Measurements from ENCODE around the gene MED12.

The MED12 gene

DNA sequence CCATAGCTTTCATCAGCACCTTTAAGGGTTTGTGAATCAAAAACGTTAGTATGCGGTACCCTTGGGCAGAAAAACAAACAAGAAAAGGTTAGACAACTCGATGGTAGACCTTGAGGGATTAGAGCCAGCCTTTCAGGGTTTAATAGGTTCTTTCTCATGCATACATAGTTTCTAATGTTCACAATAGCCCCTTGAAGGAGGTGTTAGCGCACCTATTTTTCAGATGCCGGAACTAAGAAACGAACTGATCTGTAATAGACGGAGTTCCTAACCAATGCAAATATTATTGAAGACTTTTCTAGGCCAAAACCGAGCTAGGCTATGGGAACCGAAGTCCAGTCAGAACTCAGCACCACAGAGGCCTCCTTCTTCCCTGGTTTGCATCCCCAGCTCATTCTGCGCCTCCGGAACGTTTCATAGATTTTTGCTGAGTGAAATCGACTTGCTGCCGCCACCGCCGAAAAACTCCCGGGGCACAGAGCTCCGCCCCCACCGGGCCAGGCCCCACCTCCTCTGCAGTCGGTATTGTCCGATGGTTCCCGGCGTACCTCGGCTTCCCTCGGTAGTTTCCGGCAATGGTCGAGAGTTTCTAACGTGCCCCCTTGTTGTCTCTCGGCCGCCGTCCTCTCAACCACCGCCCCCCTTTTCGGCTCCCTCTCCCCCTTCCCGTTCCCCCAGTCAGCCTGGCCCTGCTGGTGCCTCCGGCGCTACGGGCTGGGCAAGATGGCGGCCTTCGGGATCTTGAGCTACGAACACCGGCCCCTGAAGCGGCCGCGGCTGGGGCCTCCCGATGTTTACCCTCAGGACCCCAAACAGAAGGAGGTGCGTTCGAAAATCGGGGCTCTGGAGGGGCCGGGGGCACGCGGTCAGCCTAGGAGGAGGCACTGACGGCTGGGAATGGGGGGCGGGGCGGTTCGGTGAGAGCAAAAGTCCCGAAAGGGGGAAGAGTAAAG is at the start of gene MED12:
TSS of gene MED12 (plus strand) at position 565 of the 953 bp plus-strand sequence. CDS start at position 724, 159 bp downstream.
- DNase-seq, result no peak

DNA sequence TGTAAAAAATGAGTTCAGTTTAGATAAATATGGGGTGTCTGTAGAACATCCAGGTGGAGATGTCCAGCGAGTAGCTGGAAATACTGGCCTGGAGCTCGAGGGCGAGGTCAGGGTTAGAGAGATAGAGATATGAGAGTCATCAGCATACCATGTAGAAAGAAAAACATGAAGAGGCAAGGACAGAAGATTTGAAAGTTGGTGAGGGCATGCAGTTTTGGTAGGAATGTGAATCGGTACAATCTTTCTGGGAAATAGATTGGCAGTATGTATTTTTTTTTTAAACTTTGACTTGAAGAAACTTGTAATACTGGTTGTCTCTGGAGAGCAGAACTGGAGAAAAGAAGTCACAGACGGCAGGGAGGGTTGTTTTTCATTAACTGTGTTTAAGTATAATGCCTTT is 47.9 kb upstream of the MED12 start:
- DNase-seq, result no peak

- no peak for DNase-seq
Observed at GRCh38 chrX:71081330-71082123, 36.9 kb upstream of the MED12 start.

DNA sequence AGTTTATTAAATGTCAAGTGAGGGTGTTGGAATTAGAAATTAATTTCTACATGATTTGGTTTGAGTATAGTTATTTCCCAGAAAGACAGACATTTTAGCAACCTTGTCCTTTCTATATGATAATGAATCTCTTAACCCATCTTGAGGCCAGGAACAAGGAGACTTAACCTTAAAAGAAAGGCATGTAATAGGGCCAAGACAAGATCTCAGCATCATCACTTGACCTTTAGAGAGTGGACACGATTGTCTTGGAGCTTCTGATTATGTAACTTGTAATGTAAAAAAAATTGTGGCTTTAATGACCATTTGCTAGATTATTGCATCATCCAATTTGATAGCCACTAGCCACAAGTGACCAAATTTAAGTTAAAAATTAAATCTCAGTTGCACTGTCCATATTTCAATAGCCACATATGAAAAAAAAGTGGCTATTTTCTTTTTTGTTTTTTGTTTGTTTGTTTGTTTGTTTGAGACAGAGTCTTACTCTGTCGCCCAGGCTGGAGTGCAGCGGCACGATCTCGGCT is 36.2 kb upstream of the MED12 start:
- no peak for DNase-seq

- DNase-seq, result no peak
Observed at GRCh38 chrX:71082822-71083221, 35.6 kb upstream of the MED12 start.

DNA sequence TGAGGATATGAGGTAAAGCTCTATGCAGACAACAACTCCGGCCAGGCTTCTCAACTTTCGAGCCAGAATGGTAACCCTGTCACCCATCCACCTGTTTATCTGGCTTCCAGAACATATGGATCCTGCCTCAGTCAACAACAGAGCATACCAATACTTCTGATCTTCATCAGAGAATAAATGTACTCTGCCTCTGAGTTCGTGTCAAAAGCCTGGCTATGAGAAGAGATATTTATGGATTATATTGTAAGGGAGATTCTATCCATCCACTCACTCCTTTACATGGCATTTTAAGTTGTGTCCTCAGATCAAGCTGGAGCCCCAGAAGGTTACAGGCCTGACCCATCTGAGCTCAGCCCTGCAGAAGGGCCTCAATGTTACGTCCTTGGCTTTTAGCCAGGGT is 32.5 kb upstream of the MED12 start:
- DNase-seq, result no peak

DNA sequence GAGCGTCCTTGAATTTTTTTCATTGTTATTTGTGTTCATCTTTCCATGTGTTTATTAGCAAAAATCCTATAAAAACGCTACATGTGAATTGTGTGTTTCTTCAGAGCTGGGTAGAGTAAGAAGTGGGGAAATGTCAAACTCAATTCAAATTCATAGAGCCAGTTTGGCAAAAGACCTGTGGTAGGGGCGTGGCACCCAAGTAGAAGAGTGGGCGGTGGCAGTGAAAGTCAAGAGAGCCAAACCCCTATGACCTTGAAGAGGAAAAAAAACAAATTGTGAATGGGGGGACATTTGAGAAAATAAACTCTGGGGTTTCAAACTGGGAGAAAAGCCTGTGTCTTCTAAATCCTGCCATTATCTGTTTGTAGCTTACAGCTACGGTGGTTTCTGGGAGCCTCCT is 27.1 kb upstream of the MED12 start:
- DNase-seq, result no peak

- no peak for DNase-seq
Observed at GRCh38 chrX:71095033-71095432, 23.4 kb upstream of the MED12 start.

- DNase-seq, result peak; percentile 30
Observed at GRCh38 chrX:71095555-71095980, 22.8 kb upstream of the MED12 start, which contains the start of gene FOXO4. TSS of gene FOXO4 (plus strand) at chrX:71095851. CDS start at chrX:71096529, 678 bp downstream.

GRCh38 chrX:71095981-71096759 is 22.2 kb upstream of the MED12 start:
- no peak for DNase-seq

DNA sequence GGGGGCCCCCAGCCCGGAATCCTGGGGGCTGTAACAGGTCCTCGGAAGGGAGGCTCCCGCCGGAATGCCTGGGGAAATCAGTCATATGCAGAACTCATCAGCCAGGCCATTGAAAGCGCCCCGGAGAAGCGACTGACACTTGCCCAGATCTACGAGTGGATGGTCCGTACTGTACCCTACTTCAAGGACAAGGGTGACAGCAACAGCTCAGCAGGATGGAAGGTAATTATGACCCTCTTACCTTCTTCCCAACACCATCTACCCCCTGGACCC is 21.7 kb upstream of the MED12 start:
- DNase-seq, result no peak

- DNase-seq, result no peak
Observed at GRCh38 chrX:71098302-71098701, 20.1 kb upstream of the MED12 start.

- DNase-seq, result no peak
Observed at GRCh38 chrX:71098951-71099506, 19.4 kb upstream of the MED12 start.

DNA sequence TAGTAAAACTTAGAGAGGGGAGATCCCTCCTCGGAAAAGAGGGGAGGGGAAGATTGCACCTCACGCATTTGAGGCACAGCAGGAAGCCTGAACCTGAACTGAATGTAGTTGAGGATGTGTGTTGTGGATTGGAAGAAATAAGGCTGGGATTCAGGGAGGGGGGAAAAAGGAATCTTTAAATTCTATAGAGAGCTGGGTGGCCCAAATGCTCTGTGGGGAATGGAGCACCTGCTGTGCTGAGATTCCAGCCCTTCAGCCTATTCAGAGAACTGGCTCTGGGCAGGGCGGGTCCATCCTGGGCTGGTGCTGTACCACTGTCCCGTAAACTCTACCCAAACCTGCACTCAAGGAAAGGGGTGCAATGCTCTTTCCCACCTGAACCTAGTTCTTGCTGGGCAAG is 18.7 kb upstream of the MED12 start:
- DNase-seq, result no peak

DNA sequence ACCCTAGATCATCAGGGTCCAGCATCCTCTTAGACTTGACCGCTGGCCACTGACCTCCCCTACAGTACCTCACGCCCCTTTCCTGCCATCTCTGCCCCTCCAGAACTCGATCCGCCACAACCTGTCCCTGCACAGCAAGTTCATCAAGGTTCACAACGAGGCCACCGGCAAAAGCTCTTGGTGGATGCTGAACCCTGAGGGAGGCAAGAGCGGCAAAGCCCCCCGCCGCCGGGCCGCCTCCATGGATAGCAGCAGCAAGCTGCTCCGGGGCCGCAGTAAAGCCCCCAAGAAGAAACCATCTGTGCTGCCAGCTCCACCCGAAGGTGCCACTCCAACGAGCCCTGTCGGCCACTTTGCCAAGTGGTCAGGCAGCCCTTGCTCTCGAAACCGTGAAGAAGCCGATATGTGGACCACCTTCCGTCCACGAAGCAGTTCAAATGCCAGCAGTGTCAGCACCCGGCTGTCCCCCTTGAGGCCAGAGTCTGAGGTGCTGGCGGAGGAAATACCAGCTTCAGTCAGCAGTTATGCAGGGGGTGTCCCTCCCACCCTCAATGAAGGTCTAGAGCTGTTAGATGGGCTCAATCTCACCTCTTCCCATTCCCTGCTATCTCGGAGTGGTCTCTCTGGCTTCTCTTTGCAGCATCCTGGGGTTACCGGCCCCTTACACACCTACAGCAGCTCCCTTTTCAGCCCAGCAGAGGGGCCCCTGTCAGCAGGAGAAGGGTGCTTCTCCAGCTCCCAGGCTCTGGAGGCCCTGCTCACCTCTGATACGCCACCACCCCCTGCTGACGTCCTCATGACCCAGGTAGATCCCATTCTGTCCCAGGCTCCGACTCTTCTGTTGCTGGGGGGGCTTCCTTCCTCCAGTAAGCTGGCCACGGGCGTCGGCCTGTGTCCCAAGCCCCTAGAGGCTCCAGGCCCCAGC is 17.6 kb upstream of the MED12 start:
- no peak for DNase-seq

- DNase-seq, result no peak
Observed at GRCh38 chrX:71102292-71102691, 16.1 kb upstream of the MED12 start.

DNA sequence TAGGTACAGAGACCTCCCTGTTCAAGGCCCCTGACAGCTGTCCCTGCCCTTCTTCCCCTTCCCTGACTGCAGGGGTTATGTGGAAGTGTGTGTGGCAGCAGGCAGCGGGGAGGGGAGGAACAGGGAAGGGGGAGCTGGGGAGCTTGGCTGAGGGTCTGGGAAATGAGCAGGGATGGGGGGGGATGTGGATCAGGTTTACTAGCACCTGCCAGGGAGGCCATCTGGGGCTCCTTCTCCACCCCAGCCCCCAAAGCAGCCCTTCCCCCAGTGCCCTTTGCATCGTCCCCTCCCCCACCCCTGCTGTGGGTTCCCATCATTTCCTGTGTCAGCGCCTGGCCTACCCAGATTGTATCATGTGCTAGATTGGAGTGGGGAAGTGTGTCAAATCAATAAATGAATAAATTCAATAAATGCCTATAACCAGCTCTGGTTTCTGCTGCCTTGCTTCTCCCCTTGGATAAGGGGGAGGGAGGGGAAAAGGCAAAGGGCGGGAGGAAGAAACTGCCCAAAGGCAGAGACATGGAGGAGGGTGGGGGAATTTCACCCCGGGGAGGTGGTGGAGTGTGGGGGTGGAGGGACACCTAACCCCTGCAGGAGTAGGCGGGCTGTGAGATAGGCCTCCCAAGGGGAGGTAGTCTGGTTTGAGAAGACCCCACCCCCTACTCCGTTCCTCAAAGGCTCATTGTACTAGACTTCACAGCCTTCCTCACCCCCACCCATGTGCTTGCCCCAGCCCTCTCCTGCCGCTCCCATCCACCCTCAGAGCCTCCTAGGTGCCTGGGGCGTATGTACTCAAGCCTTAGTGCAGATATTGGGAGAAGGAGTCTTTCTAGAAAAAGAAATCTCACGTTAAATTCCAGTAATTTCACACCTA is 15.0 kb upstream of the MED12 start:
- DNase-seq, result no peak

GRCh38 chrX:71105628-71106027 is 12.8 kb upstream of the MED12 start:
- no peak for DNase-seq

DNA sequence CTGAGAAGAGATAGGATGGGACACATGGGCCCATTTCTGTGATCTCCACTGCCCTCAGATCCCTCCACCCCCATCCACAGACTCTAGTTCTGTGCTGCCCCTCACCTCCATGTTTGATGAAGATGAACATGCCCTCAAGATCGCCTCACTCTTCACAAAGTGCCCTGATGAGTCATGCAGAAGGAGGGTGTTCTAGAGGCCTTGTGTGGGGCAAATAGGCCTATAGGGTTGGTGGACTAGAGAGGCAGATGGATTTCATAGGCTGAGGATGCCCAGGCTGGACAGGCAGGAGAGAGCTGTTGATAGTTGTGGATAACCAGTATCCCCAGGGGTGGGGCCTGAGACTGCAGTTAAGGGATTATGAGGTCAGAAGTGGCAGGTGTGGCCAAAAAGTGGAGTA is 12.0 kb upstream of the MED12 start, which contains the start of gene CXorf65:
TSS of gene CXorf65 (minus strand) at position 314 of the 400 bp plus-strand sequence. CDS start at position 130, 184 bp downstream.
- DNase-seq, result no peak

GRCh38 chrX:71107245-71107644 is 11.2 kb upstream of the MED12 start:
- no peak for DNase-seq
